ENCODE results near the gene TMPRSS5. TPM values are rescaled to one million over a fixed set of nuclear protein-coding genes. Genes with fewer than 3 reads are reported as not detected.

Gene TMPRSS5
- total and polyA plus RNA-seq, 2 of the 8 experiments (the other 6 are each of a cell fraction or from before 2014, with no cell fraction given): 0.54 to 0.78 TPM

DNA sequence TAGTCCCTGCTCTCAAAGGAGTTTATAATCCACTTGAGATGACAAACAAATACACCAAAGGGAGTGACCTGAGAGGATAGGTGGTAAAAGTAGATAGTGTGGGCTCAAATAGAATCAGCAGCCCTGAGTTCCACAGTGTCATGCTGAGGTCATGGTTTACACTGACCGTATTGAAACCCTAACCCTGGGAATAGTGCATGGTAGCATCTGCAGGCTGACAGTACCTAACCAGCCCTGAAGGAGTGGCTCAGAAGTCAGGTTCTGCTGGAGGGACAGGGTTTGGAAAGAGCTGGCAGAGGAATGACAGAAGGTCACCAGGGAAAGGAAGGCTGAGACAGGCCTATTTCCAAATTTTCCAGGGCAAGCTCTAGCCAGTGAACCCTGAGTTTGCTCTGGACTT lies 9.2 kb upstream of the TMPRSS5 start:
- Histone ChIP-seq H4K20me1 (replicated peaks in 1 of 2; ENCODE audit: control insufficient read depth in 1 of 2, insufficient read depth in 2 of 2, low read length in 2 of 2) (no peaks in the 10 kb centered on the region), H3K18ac (ENCODE audit: extremely low read depth, low read length) (no peak overlapping the region), H3K23ac (ENCODE audit: insufficient read length) (no peak overlapping the region), H4K8ac (ENCODE audit: extremely low read depth, insufficient read depth, low read length) (no peak overlapping the region), H2AFZ (ENCODE audit: low read length) (no peak overlapping the region), H3K4me2 (ENCODE audit: insufficient read depth in 1 of 2, low read depth in 2 of 2, low read length in 2 of 2) (no peak overlapping the region), H3K4me3 (ENCODE audit: extremely low read depth in 1 of 4, insufficient read depth in 2 of 4, low read depth in 3 of 4, low read length in 4 of 4) (no peak overlapping the region), H3K4me1 (replicated peaks in 1 of 4; ENCODE audit: control insufficient read depth in 3 of 4, insufficient read depth in 4 of 4, low read length in 3 of 4) (no peaks in the 10 kb centered on the region), H3K9me3 (ENCODE audit: insufficient read depth in 2 of 2, low read depth in 1 of 2, low read length in 1 of 2) (no peaks in the 10 kb centered on the region; a peak in 1 of 4 replicates), H2BK120ac (replicated peaks; ENCODE audit: low read depth, low read length) (no peak overlapping the region), H3K27me3 (replicated peaks in 1 of 4; ENCODE audit: control insufficient read depth in 3 of 4, extremely low read depth in 1 of 4, insufficient read depth in 3 of 4, low read length in 3 of 4) (no peaks in the 10 kb centered on the region), H3K79me1 (ENCODE audit: low read depth, low read length) (no peaks in the 10 kb centered on the region), H3K36me3 (ENCODE audit: control insufficient read depth in 2 of 4, insufficient read depth in 4 of 4, low read length in 3 of 4) (no peaks in the 10 kb centered on the region; a peak in 1 of 8 replicates), H2BK20ac (ENCODE audit: low read length) (no peak overlapping the region), H3K56ac (replicated peaks; ENCODE audit: insufficient read length, low read depth, low read length) (no peak overlapping the region), H2BK15ac (ENCODE audit: low read length) (no peak overlapping the region), H2BK5ac (ENCODE audit: low read depth, low read length) (no peak overlapping the region), H3K27ac (ENCODE audit: low read depth, low read length) (no peak overlapping the region), H3K23me2 (ENCODE audit: low read depth, low read length) (no peaks in the 10 kb centered on the region), H2BK12ac (ENCODE audit: low read depth, low read length) (no peak overlapping the region), H4K5ac (ENCODE audit: insufficient read length, low read depth, low read length) (no peak overlapping the region), H3K4ac (replicated peaks; ENCODE audit: insufficient read length, low read depth, low read length) (no peak overlapping the region), H3K9ac (replicated peaks in 1 of 4; ENCODE audit: extremely low read depth in 1 of 4, low read depth in 3 of 4, low read length in 3 of 4) (no peak overlapping the region), H2AK5ac (ENCODE audit: low read depth, low read length) (no peak overlapping the region), H4K91ac (replicated peaks; ENCODE audit: insufficient read length, low read length) (no peak overlapping the region), H3K14ac (ENCODE audit: insufficient read length) (no peak overlapping the region), H3K79me2 (ENCODE audit: control insufficient read depth in 1 of 2, insufficient read depth in 2 of 2, low read length in 2 of 2) (no peaks in the 10 kb centered on the region)
- ChIA-PET POLR2A (ENCODE audit: partially characterized antibody) (interaction anchor here (1.8 kb wide), 1 partner anchor 14 kb away, joined by 8 read pairs; no protein-coding TSS in a partner anchor), CTCF (ENCODE audit: partially characterized antibody) (no interaction called here)
- DNase-seq (ENCODE audit: low read depth in 1 of 2, low spot score in 2 of 2) (no peak), FAIRE-seq (no peak)
- WGBS, 2 experiments (ENCODE audit: extremely low coverage in 1 of 2, insufficient coverage in 1 of 2, insufficient read length in 1 of 2, insufficient replicate concordance in 2 of 2, low coverage in 1 of 2, low lambda C conversion rate in 2 of 2, missing lambda C conversion rate in 1 of 2): 94% methylated on average over 1 of the region's 1 CpG; no CpG with 5 or more reads in 1 of the 2 experiments
- TF ChIP-seq SP1 (IDR thresholded peaks at IDR 0.05; ENCODE audit: low read depth, low read length) (no peak), GABPA (IDR thresholded peaks at IDR 0.05; ENCODE audit: borderline replicate concordance, insufficient read depth, low read length) (no peak), FOSL1 (IDR thresholded peaks at IDR 0.05; ENCODE audit: insufficient read depth, low read depth, low read length) (no peak), SUZ12 (IDR thresholded peaks at IDR 0.05; ENCODE audit: low read length) (no peak), BCL11A (IDR thresholded peaks at IDR 0.05; ENCODE audit: low read depth in 2 of 2, low read length in 2 of 2) (no peak), TBP (IDR thresholded peaks at IDR 0.05; ENCODE audit: low read depth, low read length) (no peak), CBX8 (IDR thresholded peaks at IDR 0.05; ENCODE audit: borderline replicate concordance, low read depth, low read length) (no peak), BACH1 (IDR thresholded peaks at IDR 0.05; ENCODE audit: low read length) (no peak), SIX5 (IDR thresholded peaks at IDR 0.05; ENCODE audit: low read depth, low read length) (no peak), SP4 (IDR thresholded peaks at IDR 0.05; ENCODE audit: low read length) (no peak), GTF2F1 (IDR thresholded peaks at IDR 0.05; ENCODE audit: borderline replicate concordance, low read depth, low read length) (no peak)
- TF ChIP-seq, protein P1, sequence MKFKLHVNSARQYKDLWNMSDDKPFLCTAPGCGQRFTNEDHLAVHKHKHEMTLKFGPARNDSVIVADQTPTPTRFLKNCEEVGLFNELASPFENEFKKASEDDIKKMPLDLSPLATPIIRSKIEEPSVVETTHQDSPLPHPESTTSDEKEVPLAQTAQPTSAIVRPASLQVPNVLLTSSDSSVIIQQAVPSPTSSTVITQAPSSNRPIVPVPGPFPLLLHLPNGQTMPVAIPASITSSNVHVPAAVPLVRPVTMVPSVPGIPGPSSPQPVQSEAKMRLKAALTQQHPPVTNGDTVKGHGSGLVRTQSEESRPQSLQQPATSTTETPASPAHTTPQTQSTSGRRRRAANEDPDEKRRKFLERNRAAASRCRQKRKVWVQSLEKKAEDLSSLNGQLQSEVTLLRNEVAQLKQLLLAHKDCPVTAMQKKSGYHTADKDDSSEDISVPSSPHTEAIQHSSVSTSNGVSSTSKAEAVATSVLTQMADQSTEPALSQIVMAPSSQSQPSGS (IDR thresholded peaks at IDR 0.05; ENCODE audit: low read length): no peak
- TF ChIP-seq, protein P2, sequence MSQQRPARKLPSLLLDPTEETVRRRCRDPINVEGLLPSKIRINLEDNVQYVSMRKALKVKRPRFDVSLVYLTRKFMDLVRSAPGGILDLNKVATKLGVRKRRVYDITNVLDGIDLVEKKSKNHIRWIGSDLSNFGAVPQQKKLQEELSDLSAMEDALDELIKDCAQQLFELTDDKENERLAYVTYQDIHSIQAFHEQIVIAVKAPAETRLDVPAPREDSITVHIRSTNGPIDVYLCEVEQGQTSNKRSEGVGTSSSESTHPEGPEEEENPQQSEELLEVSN (IDR thresholded peaks at IDR 0.05): no peak
